Neural crest cell (in vitro differentiated cells): Measurements from ENCODE around the gene PPP6R3. TPM values are rescaled to one million over a fixed set of nuclear protein-coding genes. Genes with fewer than 3 reads are reported as not detected.
"Not testable (repeated sequence)": the region's sequence is repeated elsewhere in the genome, so short reads cannot be mapped to it uniquely, and the experiment has no call there.

ENCODE experiments used
- DNase-seq: peaks from one replicate; pipeline ENCODE4 v3.0.0; 2021; ENCODE audit warnings: low read depth, mixed read lengths, low spot score
- H3K27ac Mint-ChIP-seq: one replicate; pipeline ENCODE4 v1.8.0; 2021; ENCODE audit warnings: mild to moderate bottlenecking, mixed read lengths; ENCODE audit not compliant: unreplicated experiment
- H3K27me3 Mint-ChIP-seq: 2 replicates; pipeline ENCODE4 v1.8.0; 2021; ENCODE audit warnings: low read depth, mild to moderate bottlenecking, mixed read lengths
- H3K36me3 Mint-ChIP-seq: 2 replicates; pipeline ENCODE4 v1.8.0; 2021; ENCODE audit warnings: low read depth, mild to moderate bottlenecking, mixed read lengths
- H3K4me1 Mint-ChIP-seq: 2 replicates; pipeline ENCODE4 v1.8.0; 2021; ENCODE audit warnings: mixed read lengths
- H3K4me3 Mint-ChIP-seq: one replicate; pipeline ENCODE4 v1.8.0; 2021; ENCODE audit warnings: mild to moderate bottlenecking, mixed read lengths
- H3K9me3 Mint-ChIP-seq: 2 replicates; pipeline ENCODE4 v1.8.0; 2021; ENCODE audit warnings: mixed read lengths
- CTCF ChIP-seq: fragments of 200-600 bp; sonication (generic); conservative IDR thresholded peaks from 2 replicates; pipeline ENCODE4 v1.5.0; 2021; ENCODE audit warnings: antibody characterized with exemption, mild to moderate bottlenecking
- total RNA-seq: library from RNA; stranded (reverse); gene quantifications from 2 replicates; pipeline ENCODE4 v1.2.1, GENCODE V29; 2021

PPP6R3 gene
- total RNA-seq, 1 donor from 2014 or later: 111 TPM

- H3K9me3 Mint-ChIP-seq, DNase-seq, H3K4me1 Mint-ChIP-seq, H3K27ac Mint-ChIP-seq, H3K4me3 Mint-ChIP-seq, H3K36me3 Mint-ChIP-seq: not testable (repeated sequence)
- H3K27me3 Mint-ChIP-seq: peaks cover 11% of the 10 kb centered on the region
Measured at GRCh38 chr11:68628837-68629236, 168.3 kb downstream of the PPP6R3 start.

- H3K27ac Mint-ChIP-seq, H3K4me1 Mint-ChIP-seq, H3K4me3 Mint-ChIP-seq, DNase-seq, H3K36me3 Mint-ChIP-seq, H3K9me3 Mint-ChIP-seq, H3K27me3 Mint-ChIP-seq: not testable (repeated sequence)
Measured at GRCh38 chr11:68632375-68632774, 171.8 kb downstream of the PPP6R3 start.

- no peaks in the 10 kb centered on the region for H3K36me3 Mint-ChIP-seq
- DNase-seq: peak; percentile 36
- H3K27me3 Mint-ChIP-seq: peaks cover 8% of the 10 kb centered on the region
- no peaks in the 10 kb centered on the region for H3K4me1 Mint-ChIP-seq
- TF ChIP-seq CTCF: peak; percentile 72
- no peaks in the 10 kb centered on the region for H3K9me3 Mint-ChIP-seq
- no peak overlapping the region for H3K27ac Mint-ChIP-seq
- no peak overlapping the region for H3K4me3 Mint-ChIP-seq
Measured at GRCh38 chr11:68632802-68633201, 172.2 kb downstream of the PPP6R3 start.

- DNase-seq, H3K27me3 Mint-ChIP-seq, H3K4me3 Mint-ChIP-seq, H3K36me3 Mint-ChIP-seq, H3K27ac Mint-ChIP-seq, H3K9me3 Mint-ChIP-seq, H3K4me1 Mint-ChIP-seq: not testable (repeated sequence)
Measured at GRCh38 chr11:68634606-68635005, 174.1 kb downstream of the PPP6R3 start.

- not testable (repeated sequence) for DNase-seq, H3K27ac Mint-ChIP-seq, H3K9me3 Mint-ChIP-seq, H3K4me3 Mint-ChIP-seq, H3K27me3 Mint-ChIP-seq, H3K4me1 Mint-ChIP-seq, H3K36me3 Mint-ChIP-seq
Measured at GRCh38 chr11:68635172-68635571, 174.6 kb downstream of the PPP6R3 start.

- H3K4me1 Mint-ChIP-seq, H3K27me3 Mint-ChIP-seq: not testable (repeated sequence)
Measured at GRCh38 chr11:68635883-68636282, 175.3 kb downstream of the PPP6R3 start.

GRCh38 chr11:68639322-68639721 is 178.8 kb downstream of the PPP6R3 start:
- H3K4me1 Mint-ChIP-seq, H3K9me3 Mint-ChIP-seq, H3K36me3 Mint-ChIP-seq, H3K4me3 Mint-ChIP-seq, H3K27ac Mint-ChIP-seq, DNase-seq: not testable (repeated sequence)
- H3K27me3 Mint-ChIP-seq: peaks cover 10% of the 10 kb centered on the region

More at GRCh38 chr11:68635883-68636282, 175.3 kb downstream of the PPP6R3 start:
- H3K4me3 Mint-ChIP-seq, H3K9me3 Mint-ChIP-seq, DNase-seq, H3K27ac Mint-ChIP-seq, H3K36me3 Mint-ChIP-seq: not testable (repeated sequence)

GRCh38 chr11:68641880-68642279 is 181.3 kb downstream of the PPP6R3 start:
- DNase-seq: no peak
- no peak overlapping the region for H3K4me3 Mint-ChIP-seq
- peaks cover 5% of the 10 kb centered on the region for H3K4me1 Mint-ChIP-seq
- peaks cover 6% of the 10 kb centered on the region for H3K27me3 Mint-ChIP-seq
- no peak overlapping the region for H3K27ac Mint-ChIP-seq
- peaks cover 3% of the 10 kb centered on the region for H3K36me3 Mint-ChIP-seq
- H3K9me3 Mint-ChIP-seq: peaks cover 3% of the 10 kb centered on the region
- no peak for TF ChIP-seq CTCF

GRCh38 chr11:68643585-68643984 is 183.0 kb downstream of the PPP6R3 start:
- H3K4me3 Mint-ChIP-seq: no peak overlapping the region
- no peak for DNase-seq
- H3K27ac Mint-ChIP-seq: no peak overlapping the region
- H3K9me3 Mint-ChIP-seq: peaks cover 8% of the 10 kb centered on the region
- peaks cover 5% of the 10 kb centered on the region for H3K4me1 Mint-ChIP-seq
- peaks cover 6% of the 10 kb centered on the region for H3K36me3 Mint-ChIP-seq
- peaks cover 13% of the 10 kb centered on the region for H3K27me3 Mint-ChIP-seq
- TF ChIP-seq CTCF: no peak
